HL-60/S4 treated with phorbol 12-myristate 13-acetate at 8.2 ng/mL for 4 days and 3 days (cell line): Measurements from ENCODE around the gene CDC42BPB.

Source experiments
- in situ Hi-C: fragments of 300-500 bp; cut with MboI; formaldehyde crosslinking; loops from 2 replicates; pipeline ENCODE4 v1.15.0; 2022; ENCODE audit warnings: low sequenced_read_pairs

CDC42BPB gene

DNA sequence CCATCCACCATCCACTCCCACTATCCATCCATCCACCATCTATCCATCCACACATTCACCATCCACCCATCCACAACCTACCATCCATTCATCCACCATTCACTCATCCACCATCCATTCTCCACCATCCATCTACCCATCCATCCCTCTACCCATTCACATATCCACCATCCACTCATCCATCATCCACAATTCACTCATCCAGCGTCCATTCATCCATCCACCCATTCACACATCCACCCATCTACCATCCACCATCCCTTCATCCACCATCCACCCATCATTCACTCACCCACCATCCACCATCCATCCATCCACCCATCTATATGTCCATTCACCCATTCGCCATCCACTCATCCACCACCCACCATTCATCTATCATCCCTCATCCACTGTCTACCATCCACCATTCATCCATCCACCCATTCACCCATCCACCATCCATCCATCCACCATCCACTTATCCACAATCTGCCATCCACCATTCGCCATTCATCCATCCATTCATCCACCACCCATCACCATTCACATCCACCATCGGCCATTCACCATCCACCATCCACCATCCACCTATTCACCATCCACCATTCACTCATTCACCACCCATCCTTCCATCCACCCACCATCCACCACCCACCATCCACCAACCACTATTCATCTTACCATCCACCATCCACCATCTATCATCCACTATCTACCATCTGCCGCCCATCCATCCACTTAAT, 136.9 kb downstream of the CDC42BPB start:
- in situ Hi-C loops, result no loop called here

DNA sequence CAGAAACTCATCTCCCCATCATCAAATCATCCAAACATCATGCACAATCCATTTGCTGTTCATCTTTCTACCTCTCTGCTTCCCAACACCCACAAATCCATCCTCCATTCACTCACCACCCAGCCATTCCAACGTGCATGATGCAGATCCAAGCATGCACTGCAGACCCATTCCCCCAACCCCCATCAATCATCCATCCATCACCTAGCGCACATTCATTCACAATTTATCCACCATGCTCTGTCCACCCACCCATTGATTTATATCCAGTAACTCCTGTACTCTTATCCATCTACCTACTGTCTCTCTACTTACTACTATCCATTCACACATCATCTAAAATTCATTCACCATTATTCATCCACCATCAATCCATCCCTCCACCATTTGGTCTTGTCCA, 138.9 kb downstream of the CDC42BPB start:
- in situ Hi-C loops, result no loop called here

DNA sequence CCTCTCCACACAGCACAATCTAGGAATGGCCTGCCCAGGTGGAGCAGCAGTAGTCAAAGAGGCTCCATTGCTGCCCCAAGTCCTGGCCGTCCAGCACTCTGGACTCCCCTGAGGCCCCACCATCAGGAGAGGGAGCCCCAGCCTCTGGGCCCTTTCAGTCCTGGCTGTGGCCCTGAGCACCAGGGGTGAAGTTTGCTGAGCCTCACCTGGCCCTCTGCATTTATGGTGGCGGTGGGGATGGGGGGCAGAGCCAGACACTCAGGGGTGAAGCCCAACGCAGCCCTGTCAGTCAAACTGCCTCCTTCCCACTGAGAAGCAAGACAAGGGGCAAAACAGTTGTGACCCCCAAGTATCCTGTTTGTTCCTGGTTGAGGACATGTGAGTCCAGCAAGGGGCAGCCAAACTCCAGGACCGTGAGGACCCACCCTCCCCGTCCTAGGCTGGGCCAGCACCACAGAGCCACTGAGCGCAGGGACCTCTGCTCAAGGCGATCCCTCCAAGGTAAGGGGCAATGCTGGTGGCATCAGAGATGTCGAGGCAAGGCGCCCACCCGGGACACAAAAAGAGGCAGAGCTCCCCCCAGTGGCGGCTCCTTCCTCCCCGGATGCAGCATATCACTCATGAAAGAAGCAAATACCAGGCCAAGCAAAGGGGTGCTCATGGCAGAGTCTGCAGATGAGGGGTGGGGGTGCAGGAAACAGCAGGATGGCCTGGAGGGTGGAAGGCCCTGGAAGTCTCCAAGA, 139.7 kb downstream of the CDC42BPB start:
- in situ Hi-C loops, result no loop called here

DNA sequence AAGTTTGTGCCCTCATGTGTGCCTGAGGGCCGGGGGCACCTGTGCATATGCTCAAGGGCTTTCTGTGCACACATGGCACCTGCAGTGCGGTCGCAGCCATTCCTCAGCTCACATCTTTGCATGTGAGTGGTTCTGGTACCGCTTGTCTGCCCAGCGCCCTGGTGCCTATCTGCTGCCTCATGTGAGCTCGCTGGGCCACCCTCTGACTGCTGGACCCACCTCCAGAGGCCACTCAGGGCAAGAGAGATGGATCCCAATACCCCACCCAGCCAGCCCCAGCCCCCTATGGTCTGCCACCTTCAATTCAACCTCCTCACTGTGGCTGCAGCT, 140.3 kb downstream of the CDC42BPB start:
- in situ Hi-C loops, result no loop called here

DNA sequence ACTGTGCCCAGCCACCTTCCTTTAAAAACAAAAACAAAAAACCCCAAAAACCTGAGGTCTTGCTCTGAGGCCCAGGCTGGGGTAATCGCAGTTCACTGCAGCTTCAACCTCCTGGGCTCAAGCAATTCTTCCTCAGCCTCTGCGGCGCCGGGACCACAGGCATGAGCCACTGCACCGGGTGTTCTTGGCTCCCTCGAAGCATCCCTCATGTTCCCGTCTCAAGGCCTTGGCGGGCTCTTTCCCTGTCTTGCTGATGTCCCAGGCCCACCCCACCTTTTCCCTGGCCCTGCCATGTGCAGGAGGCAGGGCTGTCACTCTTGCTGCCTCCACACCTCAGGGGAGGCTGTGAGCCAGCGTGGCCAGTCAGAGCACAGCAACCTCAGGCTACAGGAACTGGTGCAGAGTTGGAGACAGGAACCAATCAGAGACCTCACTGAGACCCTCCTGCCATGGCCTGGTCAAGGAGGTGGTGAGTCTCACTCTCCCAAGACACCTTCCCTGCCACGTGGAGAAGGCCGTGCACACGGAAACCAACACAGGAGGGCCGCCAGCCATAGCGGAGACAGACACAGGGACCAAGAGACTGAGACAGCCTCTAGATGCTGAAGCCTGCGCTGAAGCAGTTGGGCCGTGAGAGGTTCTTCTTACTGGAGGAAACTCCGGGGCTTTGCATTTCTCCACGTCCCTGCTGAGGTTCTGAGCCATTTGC, 140.8 kb downstream of the CDC42BPB start:
- in situ Hi-C loops, result no loop called here

DNA sequence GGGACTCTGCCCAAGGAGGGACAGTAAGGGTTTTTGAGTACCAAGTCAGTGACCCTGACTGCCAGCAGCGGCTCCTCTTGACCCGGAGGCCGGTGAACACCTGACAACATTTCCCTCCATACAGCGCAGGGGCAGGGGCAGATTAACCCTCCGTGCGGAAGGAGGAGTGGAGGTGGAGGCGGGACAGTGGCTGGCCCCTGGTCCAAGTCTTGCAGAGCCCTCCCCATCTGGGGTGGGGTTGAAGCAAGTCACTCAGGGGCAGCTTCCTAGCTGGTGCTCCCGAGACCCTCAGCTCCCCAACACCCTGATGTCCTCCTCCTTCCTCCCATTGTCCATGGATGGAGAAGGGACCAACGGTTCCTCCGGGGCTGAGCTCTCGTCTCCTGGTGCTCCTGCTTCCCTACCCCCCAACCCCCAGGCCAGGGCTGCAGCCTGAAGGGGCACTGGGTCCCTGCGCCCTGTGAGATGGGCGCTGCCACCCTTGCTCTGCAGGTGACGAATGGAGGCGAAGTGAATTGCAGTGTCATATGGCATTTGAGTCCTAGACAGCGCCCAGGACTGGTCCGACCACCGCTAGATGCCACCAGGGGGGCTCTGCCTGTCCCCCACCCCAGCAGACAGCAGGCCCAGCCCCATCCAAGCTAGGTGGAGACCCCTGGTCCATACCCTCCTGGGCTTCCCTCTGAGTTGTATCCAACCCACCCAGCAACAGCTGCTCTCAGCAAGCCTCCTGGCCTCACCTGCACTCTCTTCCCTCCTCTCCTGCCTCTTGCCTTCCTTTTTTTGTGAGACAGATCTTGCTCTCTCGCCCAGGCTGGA, 141.8 kb downstream of the CDC42BPB start:
- in situ Hi-C loops, result no loop called here

DNA sequence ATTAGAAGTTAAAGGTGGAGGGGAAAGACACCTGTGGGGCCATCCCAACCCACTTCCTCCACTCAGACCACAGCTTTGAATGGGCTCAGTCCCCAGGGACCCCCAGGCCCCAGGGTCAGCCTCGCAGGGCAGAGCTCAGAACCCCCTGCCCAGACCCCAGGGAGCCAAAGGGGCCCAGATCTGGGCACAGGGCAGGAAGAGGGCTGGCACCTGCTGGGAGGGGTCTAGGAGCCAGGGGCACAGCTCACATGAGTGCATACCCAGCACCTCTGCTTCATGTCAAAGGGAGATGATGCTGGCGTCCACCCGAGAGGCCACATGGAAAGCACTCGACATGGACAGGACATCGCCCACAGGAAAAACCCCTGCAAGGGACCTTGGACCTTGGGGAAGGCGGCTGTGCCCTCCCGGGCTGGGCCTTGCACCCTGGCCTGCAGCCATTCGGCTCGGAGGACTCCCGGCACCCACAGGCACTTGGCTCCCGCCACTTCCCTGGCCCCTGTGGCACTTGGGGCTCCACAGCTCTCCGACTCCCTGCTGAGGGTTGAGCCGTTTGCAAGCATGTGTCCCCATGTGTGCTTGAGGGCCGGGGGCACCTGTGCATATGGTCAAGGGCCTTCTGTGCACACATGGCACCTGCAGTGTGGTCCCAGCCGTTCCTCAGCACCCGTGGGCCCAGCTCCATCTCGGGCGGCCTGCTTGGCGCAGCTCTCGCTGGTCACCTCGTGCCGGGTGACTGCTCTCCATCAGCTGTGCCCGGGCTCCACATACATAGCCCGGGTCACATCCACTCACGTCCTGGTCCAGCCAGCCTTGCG, 142.7 kb downstream of the CDC42BPB start:
- in situ Hi-C loops, result no loop called here

DNA sequence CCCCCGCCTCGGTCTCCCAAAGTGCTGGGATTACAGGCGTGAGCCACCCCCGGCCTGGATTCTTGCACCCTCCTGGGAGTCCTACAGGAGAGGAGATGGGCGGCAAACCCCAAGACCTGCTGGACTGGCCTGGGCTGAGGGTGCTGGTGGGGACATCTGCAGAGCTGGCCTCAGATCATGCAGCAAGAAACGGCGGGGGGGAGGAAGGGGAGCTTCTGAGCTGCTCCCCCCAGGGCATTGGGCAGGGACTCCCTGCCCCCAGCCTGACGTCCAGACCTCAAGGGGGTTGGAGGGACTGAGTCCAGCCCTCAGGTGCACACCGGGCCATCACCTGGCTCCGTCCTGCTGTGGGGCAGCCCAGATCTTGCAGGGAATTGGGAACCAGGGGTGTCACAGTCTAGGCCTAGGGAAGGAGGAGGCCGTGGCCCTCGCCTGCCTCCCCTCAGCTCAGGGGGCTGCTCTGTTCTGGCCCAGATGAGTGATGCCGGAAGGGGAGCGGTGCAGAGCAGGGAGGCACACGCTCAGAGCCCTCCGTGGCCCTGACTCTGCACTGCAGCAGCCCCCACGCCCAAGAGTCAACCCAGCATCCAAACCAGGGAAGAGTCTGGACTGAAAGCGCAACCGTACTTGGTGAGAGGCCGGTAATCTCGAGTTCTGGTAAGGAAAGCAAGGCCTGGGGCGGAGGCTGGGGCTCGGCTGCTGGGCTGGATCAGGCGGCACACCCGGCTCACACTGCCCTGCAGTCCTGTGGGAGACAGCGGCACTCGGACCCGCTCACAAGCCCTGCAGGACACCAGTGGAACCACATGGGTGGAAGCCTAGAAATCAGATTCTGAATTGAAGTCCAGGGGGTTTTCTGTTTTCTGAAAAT, 143.8 kb downstream of the CDC42BPB start:
- in situ Hi-C loops, result no loop called here

DNA sequence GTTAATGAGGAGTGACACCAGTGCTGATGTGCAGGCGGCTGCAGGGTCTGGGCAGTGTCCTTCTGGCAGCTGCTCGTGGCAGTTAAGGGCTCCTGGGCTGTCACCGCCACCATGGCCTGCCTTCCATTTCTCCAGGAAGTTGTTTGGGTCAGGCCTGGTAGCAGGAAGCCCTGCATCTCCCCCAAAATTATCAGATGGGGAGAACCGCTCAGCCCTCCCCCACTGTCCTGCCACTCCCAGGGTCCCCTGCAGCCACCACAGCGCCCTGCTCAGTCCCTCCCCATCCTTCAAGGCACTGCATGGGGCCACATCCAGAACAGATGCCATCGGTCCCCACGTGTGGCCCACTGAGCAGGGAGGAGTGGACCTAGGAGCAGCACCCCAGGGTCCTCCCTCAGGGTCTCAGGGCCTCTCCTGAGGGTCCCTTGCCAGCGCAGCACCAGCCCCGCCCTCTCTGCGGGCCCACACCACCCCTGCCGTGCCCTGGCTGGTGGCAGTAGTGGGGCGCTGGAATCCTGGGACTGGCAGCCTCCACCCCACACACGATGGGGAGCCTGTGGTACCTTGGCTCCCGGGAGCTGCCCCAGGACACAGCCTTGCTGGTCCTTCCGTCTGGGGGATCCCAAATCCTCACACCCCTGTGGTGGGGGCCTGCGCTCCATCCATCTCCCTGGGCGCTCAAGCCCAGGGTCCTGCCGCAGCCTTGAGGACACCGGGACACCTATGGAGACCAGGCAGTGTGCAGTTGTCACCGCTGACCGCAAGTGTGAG, 145.2 kb downstream of the CDC42BPB start:
- in situ Hi-C loops, result no loop called here

DNA sequence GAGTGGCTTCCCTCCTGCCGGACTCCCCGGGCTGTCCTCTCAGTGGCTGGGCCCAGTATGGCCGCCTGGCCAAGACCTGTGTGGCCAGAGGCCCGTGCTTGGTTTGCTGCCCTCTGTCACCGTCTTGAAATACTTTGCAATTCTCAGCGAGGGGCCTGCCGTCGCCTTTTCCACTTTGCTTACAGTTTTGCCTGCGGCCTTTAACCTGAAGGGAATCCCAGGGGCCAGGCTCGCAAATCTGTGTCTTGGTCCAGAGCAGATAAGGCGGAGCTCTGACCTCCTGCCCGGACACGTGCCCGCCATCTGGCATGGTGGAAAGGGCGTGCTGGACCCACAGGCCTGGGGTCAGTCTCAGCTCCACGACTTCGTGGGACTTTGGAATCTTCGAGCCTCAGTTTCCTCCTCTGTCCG, 145.8 kb downstream of the CDC42BPB start:
- in situ Hi-C loops, result no loop called here

DNA sequence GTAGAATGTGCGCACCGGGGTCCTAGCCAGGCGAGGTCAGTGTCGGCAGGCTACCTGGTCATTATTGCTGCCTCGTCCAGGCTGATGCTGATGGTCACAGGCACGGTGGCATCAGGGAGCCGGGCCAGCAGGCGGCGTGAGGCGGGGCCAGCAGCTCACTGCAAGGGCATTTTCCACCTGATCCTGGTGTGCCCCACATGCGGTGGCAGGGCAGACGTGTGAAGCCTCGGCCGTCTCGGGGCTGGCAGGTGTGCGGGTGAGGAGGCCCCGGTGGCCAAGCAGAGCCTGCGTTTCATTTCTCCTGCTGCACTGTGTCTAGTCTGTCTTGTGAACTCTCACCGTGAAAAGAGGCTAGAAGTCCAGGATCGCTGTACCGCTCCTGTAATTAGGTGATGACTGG, 146.9 kb downstream of the CDC42BPB start:
- in situ Hi-C loops, result no loop called here

DNA sequence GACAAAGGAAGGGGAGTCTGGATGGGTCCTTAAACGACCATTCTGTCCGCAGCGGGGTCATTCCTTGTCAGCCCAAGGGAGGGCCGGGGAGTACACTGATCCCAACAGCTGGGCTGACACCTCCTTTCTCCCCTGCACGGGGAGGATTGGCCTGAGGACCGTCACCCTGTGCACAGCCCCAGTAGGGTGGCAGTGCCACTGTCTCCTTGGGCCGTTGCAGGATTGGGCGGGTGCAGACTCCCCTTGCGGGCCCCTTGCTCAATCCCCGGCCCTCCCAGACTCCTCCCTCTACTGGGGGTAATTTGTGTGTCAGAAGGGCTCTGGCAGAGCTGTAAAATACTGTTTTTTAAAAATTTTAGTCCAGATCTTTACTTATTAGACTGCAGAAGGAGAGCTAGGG, 147.4 kb downstream of the CDC42BPB start:
- in situ Hi-C loops, result no loop called here

DNA sequence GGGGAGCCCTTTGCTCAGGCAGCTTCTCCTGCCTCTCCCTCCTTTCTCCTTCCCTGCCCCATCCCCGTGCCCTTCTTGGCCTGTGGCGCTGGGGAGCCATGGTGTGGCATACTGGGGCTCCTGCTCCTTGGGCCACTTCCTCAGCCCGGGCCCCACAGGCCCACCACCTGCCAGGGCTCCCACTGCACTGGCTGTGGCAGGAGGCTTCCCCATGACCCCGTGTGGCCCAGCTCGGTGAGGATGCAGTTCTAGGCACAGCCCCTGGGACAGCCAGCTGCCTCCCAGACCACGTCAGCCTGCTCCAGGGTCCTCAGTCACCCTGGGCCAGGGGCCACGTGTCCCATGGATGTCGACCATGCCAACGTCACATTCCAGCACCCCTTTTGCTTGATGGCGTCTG, 147.9 kb downstream of the CDC42BPB start:
- in situ Hi-C loops, result no loop called here

DNA sequence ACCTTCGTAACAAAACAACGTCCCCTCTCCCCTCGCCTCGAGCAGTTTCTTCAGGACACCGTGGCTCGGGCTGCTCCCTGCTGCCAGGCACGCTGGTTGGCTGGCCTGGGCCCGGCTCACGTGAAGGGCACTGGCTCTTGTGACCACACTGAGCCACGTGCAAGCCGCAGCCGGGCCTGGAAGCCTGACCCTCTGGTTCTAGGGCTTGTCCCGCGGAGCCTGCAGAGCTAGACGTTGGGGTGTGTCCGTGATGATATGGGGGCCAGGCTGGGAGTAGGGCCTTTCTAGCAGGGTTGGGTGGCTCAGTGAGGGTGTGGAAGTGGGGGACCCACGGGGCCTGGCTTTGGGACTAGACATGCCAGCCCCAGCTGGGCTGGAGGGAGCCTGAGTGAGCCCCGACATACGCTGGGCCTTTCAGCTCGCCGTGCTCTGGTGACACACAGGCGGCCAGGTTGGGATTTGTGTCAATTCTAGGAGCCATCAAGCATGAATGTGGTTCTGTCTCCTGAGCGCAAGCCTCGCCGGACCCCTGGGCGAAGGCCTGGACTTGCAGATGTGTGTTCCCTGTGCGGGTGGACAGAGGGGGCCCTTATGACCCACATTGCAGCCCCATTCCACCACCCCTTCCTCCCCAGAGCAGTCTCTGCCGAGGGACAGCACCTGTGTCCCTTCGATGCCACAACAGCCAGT, 148.4 kb downstream of the CDC42BPB start:
- in situ Hi-C loops, result no loop called here

DNA sequence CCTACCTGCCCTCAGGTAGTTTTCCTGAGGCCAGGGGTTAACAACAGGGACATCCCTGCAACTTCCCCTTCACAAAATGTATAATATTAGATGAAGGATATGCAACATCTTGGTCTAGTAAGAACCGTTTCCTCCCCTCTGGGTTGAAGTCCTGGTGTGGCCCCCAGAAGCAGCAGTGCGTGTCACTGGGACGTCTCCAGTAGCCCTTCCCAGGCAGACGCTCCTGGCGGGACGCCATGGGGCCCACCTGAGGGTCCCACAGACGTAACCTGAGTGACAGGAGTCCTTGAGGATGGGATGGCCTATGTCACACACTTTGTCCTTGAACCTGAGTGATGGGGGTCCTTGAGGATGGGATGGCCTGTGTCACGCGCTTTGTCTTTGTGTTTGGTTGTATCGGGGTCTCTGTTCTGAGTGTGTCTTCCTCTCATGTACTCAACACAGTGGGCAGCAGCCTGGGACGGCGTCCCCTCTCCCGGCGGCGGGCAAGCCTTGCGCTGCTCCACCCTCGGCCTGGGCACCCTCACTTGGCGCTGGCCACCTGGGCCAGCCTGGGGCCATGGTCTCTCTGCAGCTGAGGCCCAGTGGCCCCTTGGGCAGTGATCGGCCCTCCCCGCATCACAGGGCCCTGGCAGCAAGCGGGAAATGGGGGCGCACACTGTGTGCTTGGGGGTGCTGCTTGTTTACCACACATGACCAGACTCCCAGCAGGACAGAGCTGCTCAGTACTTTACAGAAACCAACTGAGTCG, 149.2 kb downstream of the CDC42BPB start:
- in situ Hi-C loops, result no loop called here

DNA sequence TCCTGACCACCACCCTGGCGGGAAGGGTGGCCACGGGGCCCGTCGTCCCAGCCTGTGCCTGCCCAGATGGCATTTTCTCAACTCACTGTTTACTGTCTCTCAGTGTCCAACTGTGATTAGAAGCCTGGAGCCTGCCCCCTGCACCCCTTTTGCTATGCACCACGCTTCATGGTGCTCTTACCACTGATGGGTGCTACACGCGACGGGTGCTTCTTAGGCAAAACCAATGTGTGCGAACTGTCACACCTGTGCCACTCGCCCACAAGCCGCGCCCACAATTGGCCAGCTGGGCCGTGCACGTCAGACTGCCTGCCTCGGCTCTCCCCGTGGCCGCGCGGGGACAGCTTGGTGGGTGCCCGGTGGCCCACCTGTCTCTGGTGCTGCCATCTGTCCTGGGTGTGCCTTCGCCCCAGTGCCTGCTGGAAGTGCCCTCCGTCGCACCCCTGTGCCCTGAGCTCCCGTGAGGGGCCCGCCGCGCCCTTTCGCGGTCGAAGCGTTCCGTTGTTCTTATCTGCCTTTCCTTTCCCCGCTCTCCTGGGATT, 150.0 kb downstream of the CDC42BPB start:
- in situ Hi-C loops, result no loop called here
